Omental fat pad (tissue), 4 donors: ENCODE results near the gene TBC1D14. TPM values are rescaled to one million over a fixed set of nuclear protein-coding genes. Genes with fewer than 3 reads are reported as not detected.

Experiments used
- ATAC-seq: fragments of 150-250 bp; one replicate; pipeline ENCODE4 v1.9.1; 2016; ENCODE audit warnings: mild to moderate bottlenecking, moderate library complexity; ENCODE audit not compliant: low FRiP score
- DNase-seq: peaks from one replicate; pipeline ENCODE4 v3.0.0-alpha.2; 2019; ENCODE audit warnings: low spot score
- total RNA-seq, 4 donors: library from RNA; depleted of rRNA; stranded (reverse); fragments of >200 nt; gene quantifications; one replicate each; pipeline ENCODE4 v1.1.0, GENCODE V29; 2016
- TF ChIP-seq, protein P1 (sequence below), 3 donors: fragments of 450-650 bp; IDR thresholded peaks; one replicate each; pipeline ENCODE4 v1.5.1; 2016 to 2017; ENCODE audit warnings: antibody characterized with exemption in 3 of 3, mild to moderate bottlenecking in 3 of 3, moderate library complexity in 2 of 3

Gene TBC1D14
- total RNA-seq, 4 donors from 2014 or later = 38.0 to 58.2 (median 56.8) TPM

- DNase-seq = no peak
- TF ChIP-seq, protein P1, sequence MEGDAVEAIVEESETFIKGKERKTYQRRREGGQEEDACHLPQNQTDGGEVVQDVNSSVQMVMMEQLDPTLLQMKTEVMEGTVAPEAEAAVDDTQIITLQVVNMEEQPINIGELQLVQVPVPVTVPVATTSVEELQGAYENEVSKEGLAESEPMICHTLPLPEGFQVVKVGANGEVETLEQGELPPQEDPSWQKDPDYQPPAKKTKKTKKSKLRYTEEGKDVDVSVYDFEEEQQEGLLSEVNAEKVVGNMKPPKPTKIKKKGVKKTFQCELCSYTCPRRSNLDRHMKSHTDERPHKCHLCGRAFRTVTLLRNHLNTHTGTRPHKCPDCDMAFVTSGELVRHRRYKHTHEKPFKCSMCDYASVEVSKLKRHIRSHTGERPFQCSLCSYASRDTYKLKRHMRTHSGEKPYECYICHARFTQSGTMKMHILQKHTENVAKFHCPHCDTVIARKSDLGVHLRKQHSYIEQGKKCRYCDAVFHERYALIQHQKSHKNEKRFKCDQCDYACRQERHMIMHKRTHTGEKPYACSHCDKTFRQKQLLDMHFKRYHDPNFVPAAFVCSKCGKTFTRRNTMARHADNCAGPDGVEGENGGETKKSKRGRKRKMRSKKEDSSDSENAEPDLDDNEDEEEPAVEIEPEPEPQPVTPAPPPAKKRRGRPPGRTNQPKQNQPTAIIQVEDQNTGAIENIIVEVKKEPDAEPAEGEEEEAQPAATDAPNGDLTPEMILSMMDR (IDR thresholded peaks at IDR 0.05) = no peak
- peak; percentile 22 for ATAC-seq
Observed at GRCh38 chr4:7034262-7035081, 124.8 kb downstream of the TBC1D14 start.

GRCh38 chr4:7037425-7037824, 127.8 kb downstream of the TBC1D14 start:
- ATAC-seq (no peak), DNase-seq (no peak)
- TF ChIP-seq, protein P1 (IDR thresholded peaks at IDR 0.05) = no peak

- ATAC-seq (no peak), DNase-seq (no peak)
- TF ChIP-seq, protein P1 (IDR thresholded peaks at IDR 0.05) = no peak
Observed at GRCh38 chr4:7040765-7041164, 131.1 kb downstream of the TBC1D14 start.

- TF ChIP-seq, protein P1 (IDR thresholded peaks at IDR 0.05) = no peak
- DNase-seq = no peak
- ATAC-seq = no peak
Observed at GRCh38 chr4:7041246-7041645, 131.6 kb downstream of the TBC1D14 start.

DNA sequence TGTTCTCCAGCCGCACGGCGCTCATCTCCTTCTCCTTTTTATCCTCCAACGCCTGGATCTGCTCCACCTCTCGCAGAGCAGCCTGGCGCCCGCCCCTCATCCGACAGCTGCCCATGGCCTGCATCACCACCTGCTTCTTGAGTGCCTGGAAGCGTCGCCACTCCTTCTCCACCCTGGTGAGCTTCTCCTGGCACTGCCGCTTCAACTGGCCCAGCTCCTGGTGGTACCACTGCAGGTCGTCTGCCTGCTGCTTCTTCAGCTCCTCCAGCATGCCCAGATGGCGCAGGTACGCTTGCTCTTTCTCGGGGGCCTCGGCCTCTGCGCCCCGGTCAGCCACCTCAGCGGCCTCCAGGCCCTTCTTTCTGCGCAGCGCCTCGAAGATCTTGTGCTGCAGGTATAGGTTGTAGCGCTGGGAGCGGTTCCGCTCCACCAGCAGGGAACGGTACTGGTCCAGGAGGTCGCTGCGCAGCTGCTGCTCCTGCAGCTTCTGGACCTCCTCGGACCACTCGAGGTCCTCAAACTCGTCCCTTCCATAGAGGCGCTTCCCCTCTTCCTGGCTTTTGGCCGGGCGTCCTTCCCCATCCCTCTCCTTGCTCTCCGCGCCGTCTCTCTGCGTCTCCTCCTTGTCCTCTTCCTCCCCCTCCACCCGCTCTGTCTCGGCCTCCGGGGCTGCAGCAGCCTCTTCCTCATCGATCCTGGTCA, 132.3 kb downstream of the TBC1D14 start:
- TF ChIP-seq, protein P1 (IDR thresholded peaks at IDR 0.05) = no peak
- DNase-seq (no peak), ATAC-seq (no peak)

DNA sequence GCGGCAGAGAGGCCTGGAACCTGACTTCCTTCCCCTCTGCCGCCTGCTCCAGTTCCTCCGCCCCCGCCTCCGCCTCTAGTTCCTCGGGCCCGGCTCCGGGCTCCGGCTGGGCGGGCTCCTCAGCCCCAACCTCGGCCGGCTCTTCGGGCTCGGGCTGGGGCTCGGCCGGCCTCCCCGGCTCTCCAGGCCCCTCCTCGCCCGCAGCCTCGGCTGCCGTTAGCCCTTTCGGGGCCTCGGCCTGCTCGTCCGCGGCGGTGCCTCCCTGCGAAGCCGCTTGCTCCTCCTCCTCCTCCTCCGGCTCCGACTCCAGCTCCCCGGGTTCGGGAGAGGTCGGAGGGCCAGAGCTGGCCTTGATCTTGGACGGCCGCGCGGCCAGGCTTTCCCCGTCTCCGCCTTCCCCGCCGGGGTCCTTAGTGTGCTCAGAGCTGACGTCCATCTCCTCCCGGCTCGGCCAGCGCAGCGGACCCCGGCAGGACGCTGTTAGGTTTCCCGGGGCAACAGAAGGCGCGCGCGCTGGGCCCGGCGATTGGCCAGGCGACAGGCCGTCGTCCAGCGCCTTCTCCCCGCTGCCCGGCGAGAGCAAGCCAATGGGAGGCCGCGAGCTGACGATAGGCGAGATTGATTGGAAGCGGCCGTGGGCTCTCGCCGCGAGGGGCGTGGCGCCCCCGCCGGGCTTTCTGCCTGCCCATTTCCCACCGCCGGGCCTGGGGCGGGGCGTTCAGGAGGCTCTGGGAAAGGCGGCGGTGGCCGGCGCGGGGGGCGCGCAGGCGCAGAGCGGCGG, 133.1 kb downstream of the TBC1D14 start:
- ATAC-seq (peak; percentile 96), DNase-seq (peak; percentile 78)
- TF ChIP-seq, protein P1 (IDR thresholded peaks at IDR 0.05) = peak in 1 of 3 donors; percentile 52
